NCI-H774 (cell line): ENCODE data around the gene IKZF3.
"Not testable (repeated sequence)": the region's sequence is repeated elsewhere in the genome, so short reads cannot be mapped to it uniquely, and the experiment has no call there.

Source experiments
- DNase-seq: peaks from one replicate; lab custom pipeline; 2025; lab: John Stamatoyannopoulos, UW

Gene IKZF3

GRCh38 chr17:39863918-39864746, at the start of gene IKZF3:
TSS of gene IKZF3 (minus strand) at chr17:39864312. CDS start at chr17:39864126, 186 bp downstream.
- peak; percentile 72 for DNase-seq

GRCh38 chr17:39908789-39909352, 44.8 kb upstream of the IKZF3 start:
- DNase-seq = no peak

GRCh38 chr17:39904990-39905288, 40.8 kb upstream of the IKZF3 start:
- DNase-seq = no peak

- no peak for DNase-seq
Observed at GRCh38 chr17:39903158-39903884, 39.2 kb upstream of the IKZF3 start.

DNA sequence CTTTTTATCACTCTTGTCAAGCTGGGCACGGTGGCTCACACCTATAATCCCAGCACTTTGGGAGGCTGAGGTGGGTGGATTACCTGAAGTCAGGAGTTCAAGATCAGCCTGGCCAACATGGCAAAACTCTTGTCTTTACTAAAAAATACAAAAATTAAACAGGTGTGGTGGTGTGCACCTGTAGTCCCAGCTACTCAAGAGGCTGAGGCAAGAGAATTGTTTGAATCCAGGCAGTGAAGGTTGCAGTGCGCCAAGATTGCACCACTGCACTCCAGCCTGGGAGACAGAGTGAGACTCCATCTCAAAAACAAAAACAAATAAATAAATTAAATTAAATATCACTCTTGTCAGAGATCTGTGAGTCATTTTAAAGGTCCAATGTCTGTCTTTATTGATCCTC, 37.9 kb upstream of the IKZF3 start:
- DNase-seq = not testable (repeated sequence)

- DNase-seq = no peak
Observed at GRCh38 chr17:39899215-39899614, 35.1 kb upstream of the IKZF3 start.

DNA sequence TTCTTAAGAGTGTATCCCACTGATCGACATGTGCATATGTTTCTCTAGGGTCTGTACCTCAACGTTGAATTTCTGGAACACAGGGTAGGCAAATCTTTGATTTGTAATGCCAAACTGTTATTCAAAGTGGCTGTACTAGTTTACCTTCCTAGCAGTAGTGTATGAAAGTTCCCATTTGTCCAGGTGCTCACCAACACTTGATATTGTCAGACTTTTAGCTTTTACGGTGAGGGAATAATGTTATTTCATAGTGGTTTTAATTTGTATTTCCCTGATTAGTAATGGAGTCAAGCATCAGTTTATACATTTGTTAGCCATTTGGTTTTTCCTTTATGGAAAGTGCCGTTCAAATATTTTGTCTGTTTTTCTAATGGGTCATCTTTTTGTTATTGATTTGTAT, 34.0 kb upstream of the IKZF3 start:
- no peak for DNase-seq

GRCh38 chr17:39894681-39895376, 30.7 kb upstream of the IKZF3 start:
- DNase-seq = no peak

GRCh38 chr17:39889200-39889599, 25.1 kb upstream of the IKZF3 start:
- DNase-seq = no peak

GRCh38 chr17:39887078-39887477, 23.0 kb upstream of the IKZF3 start:
- DNase-seq = no peak

DNA sequence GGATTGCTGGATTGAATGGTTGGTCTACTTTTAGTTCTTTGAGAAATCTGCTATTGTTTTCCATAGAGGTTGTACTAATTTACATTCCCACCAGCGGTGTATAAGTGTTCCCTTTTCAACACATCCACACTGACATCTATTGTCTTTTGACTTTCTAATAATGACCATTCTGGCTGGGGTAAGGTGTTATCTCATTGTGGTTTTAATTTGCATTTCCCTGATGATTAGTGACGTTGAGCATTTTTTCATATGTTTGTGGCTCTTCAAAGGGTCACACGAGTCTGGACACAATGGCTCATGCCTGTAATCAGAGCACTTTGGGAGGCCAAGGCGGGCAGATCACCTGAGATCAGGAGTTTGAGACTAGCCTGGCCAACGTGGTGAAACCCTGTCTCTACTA, 22.0 kb upstream of the IKZF3 start:
- not testable (repeated sequence) for DNase-seq

DNA sequence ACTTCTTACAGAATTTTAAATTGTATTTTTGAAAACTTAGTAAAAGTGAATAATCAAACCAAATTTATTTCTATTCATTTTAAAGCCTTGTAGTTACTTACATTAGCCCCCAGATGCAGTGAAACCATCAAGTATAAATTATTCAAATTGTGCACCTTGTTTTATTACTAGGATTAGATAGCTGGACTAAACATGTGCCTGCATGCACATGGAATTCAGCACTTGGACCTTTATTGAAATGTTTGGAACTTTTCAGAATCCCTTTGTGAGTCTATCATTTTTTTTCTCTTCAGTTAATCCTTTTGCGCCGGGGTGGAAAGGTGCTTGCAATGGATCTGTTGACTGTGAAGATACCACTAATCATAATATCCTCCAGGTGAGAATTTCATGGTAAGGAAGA, 8.6 kb upstream of the IKZF3 start:
- DNase-seq = no peak

DNA sequence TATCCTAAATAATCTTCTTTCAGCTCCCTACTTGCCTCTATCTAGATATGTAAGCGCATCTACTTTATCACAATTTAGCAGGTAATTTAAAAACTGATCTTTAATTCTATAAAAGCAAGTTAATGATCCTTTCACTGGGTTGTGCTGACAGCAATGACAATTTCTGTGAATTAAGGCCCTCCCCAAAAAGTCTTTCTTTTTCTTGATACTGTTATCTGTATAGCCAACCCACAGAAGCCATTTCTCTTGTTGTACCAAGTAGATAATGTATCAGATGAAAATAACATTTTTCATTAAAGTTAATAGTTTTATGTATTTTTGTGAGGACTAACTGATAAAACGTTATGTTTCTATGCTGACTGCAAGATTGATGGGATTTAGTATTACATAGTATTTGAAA, 7.7 kb upstream of the IKZF3 start:
- DNase-seq = no peak

GRCh38 chr17:39870776-39871175, 6.7 kb upstream of the IKZF3 start:
- no peak for DNase-seq

- DNase-seq = no peak
Observed at GRCh38 chr17:39868554-39868942, 4.4 kb upstream of the IKZF3 start.

GRCh38 chr17:39867880-39868553, 3.9 kb upstream of the IKZF3 start, which contains the start of gene ZPBP2:
TSS of gene ZPBP2 (plus strand) at chr17:39868202. CDS start at chr17:39868355, 153 bp downstream.
- no peak for DNase-seq

GRCh38 chr17:39867084-39867879, 3.2 kb upstream of the IKZF3 start:
- no peak for DNase-seq

- DNase-seq = no peak
Observed at GRCh38 chr17:39866013-39866730, 2.1 kb upstream of the IKZF3 start.

DNA sequence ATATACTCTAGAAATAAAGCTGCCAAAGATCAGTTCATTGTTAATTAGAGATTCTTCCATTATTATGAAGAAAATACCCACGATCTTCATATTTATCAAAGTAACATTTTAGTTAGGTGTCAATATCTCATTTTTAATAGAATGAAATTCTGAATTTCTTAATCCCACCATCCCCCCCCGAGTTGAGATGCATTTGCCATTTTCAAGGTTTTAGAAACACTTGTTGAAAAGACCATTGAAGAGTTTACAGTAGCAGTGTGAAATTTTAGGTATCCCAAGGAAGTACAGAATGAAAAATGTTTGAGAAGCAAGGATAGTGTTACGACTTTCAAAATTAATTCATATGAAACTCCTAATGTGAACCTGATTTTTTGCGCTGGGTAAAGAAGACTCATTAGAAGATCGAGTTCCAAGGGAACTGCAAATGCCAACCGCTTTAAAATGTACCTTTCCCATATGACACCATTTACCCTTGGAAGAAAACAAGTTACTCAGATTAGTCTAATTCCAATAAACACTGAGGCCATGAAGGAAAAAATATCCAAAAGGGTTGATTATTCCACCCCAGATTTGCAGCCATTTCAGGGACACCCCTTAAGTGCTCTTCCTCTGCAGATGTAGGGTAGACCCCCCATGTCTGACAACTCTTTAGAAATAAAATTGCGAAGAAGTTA, 731 bp downstream of the IKZF3 start:
- no peak for DNase-seq

GRCh38 chr17:39861235-39861634, 2.9 kb downstream of the IKZF3 start:
- DNase-seq = no peak
